Suppressor macrophage (primary cell): Measurements from ENCODE around the gene C6orf47.

Source experiments
- DNase-seq, 4 experiments: peaks; one replicate each; pipeline ENCODE4 v3.0.0-alpha.2; 2020 to 2022

Gene C6orf47

GRCh38 chr6:31634131-31634530 lies 26.4 kb downstream of the C6orf47 start:
- no peak for DNase-seq

GRCh38 chr6:31633447-31633846 lies 27.1 kb downstream of the C6orf47 start:
- no peak for DNase-seq

- DNase-seq, result no peak
Observed at GRCh38 chr6:31632279-31632946, 28.2 kb downstream of the C6orf47 start.

GRCh38 chr6:31631681-31632278 lies 28.8 kb downstream of the C6orf47 start:
- DNase-seq, result no peak

- no peak for DNase-seq
Observed at GRCh38 chr6:31631209-31631608, 29.4 kb downstream of the C6orf47 start.

GRCh38 chr6:31630177-31630934 lies 30.2 kb downstream of the C6orf47 start:
- DNase-seq, result no peak

GRCh38 chr6:31629014-31629413 lies 31.6 kb downstream of the C6orf47 start:
- no peak for DNase-seq

- DNase-seq, result no peak
Observed at GRCh38 chr6:31627690-31628287, 32.8 kb downstream of the C6orf47 start.

GRCh38 chr6:31626952-31627351 lies 33.6 kb downstream of the C6orf47 start:
- DNase-seq, result no peak

GRCh38 chr6:31624070-31624469 lies 36.5 kb downstream of the C6orf47 start:
- DNase-seq, result no peak

- DNase-seq, result peak; percentile 26 to 68 (median 56)
Observed at GRCh38 chr6:31622684-31623091, 37.9 kb downstream of the C6orf47 start.

- DNase-seq, result no peak
Observed at GRCh38 chr6:31621991-31622390, 38.6 kb downstream of the C6orf47 start.

GRCh38 chr6:31621320-31621939 lies 39.1 kb downstream of the C6orf47 start:
- no peak for DNase-seq

- DNase-seq, result peak in 3 of 4 experiments; percentile 64 to 81 (median 75)
Observed at GRCh38 chr6:31620586-31621319, 39.8 kb downstream of the C6orf47 start, which contains the start of gene PRRC2A. Gene PRRC2A, plus strand, starts transcription at chr6:31620715. Its CDS starts 2,075 bp downstream, at chr6:31622790.

- peak; percentile 99 to 100 (median 100) for DNase-seq
Observed at GRCh38 chr6:31619805-31620585, 40.6 kb downstream of the C6orf47 start.

GRCh38 chr6:31617010-31617409 lies 43.6 kb downstream of the C6orf47 start:
- no peak for DNase-seq

- DNase-seq, result peak in 3 of 4 experiments; percentile 38 to 49 (median 41)
Observed at GRCh38 chr6:31615748-31616147, 44.8 kb downstream of the C6orf47 start.

GRCh38 chr6:31614684-31615578 lies 45.6 kb downstream of the C6orf47 start, which contains the start of gene AIF1:
Gene AIF1, plus strand, starts transcription at chr6:31615234. Its CDS starts 96 bp downstream, at chr6:31615330.
- peak; percentile 66 to 90 (median 88) for DNase-seq

- peak; percentile 61 to 81 (median 72) for DNase-seq
Observed at GRCh38 chr6:31614075-31614619, 46.4 kb downstream of the C6orf47 start.
